ENCODE measurements around the gene NOLC1.

Gene NOLC1

GRCh38 chr10:102157224-102157623, 5.0 kb downstream of the NOLC1 start:
- no peak for DNase-seq

- DNase-seq: no peak
Measured at GRCh38 chr10:102159051-102159597, 6.9 kb downstream of the NOLC1 start.

- DNase-seq: no peak
Measured at GRCh38 chr10:102159831-102160230, 7.6 kb downstream of the NOLC1 start.

GRCh38 chr10:102163342-102163989, 11.3 kb downstream of the NOLC1 start:
- DNase-seq: no peak

- no peak for DNase-seq
Measured at GRCh38 chr10:102167861-102168260, 15.7 kb downstream of the NOLC1 start.

- DNase-seq: no peak
Measured at GRCh38 chr10:102170602-102171001, 18.4 kb downstream of the NOLC1 start.

GRCh38 chr10:102172288-102172687, 20.1 kb downstream of the NOLC1 start:
- DNase-seq: no peak

GRCh38 chr10:102175415-102175814, 23.2 kb downstream of the NOLC1 start:
- DNase-seq: peak in 1 of 3 donors; percentile 21

GRCh38 chr10:102184606-102185005, 32.4 kb downstream of the NOLC1 start:
- DNase-seq: no peak

GRCh38 chr10:102185272-102185671, 33.1 kb downstream of the NOLC1 start:
- DNase-seq: no peak

- no peak for DNase-seq
Measured at GRCh38 chr10:102185811-102186527, 33.8 kb downstream of the NOLC1 start.

- no peak for DNase-seq
Measured at GRCh38 chr10:102188298-102188940, 36.2 kb downstream of the NOLC1 start.

GRCh38 chr10:102188941-102189898, 37.0 kb downstream of the NOLC1 start:
- peak; percentile 17 to 69 (median 52) for DNase-seq

GRCh38 chr10:102191956-102192355, 39.8 kb downstream of the NOLC1 start:
- no peak for DNase-seq

- DNase-seq: peak; percentile 31 to 54 (median 44)
Measured at GRCh38 chr10:102195296-102195870, 43.2 kb downstream of the NOLC1 start.

GRCh38 chr10:102196893-102197292, 44.7 kb downstream of the NOLC1 start:
- DNase-seq: peak; percentile 56 to 71 (median 64)

GRCh38 chr10:102198027-102198426, 45.8 kb downstream of the NOLC1 start:
- peak in 2 of 3 donors; percentile 6 to 22 for DNase-seq

GRCh38 chr10:102200751-102201640, 48.8 kb downstream of the NOLC1 start:
- DNase-seq: peak; percentile 49 to 56 (median 55)

- no peak for DNase-seq
Measured at GRCh38 chr10:102202386-102202785, 50.2 kb downstream of the NOLC1 start.

- no peak for DNase-seq
Measured at GRCh38 chr10:102208311-102209035, 56.3 kb downstream of the NOLC1 start.

Measured in suppressor macrophage treated with lipopolysaccharide for 1 hour (primary cell).